GM04503 (cell line): ENCODE results near the gene SHISA5.

ENCODE experiments used
- DNase-seq: peaks from one replicate; pipeline ENCODE4 v3.0.0-alpha.2; 2012; ENCODE audit warnings: low read depth

The SHISA5 gene

DNA sequence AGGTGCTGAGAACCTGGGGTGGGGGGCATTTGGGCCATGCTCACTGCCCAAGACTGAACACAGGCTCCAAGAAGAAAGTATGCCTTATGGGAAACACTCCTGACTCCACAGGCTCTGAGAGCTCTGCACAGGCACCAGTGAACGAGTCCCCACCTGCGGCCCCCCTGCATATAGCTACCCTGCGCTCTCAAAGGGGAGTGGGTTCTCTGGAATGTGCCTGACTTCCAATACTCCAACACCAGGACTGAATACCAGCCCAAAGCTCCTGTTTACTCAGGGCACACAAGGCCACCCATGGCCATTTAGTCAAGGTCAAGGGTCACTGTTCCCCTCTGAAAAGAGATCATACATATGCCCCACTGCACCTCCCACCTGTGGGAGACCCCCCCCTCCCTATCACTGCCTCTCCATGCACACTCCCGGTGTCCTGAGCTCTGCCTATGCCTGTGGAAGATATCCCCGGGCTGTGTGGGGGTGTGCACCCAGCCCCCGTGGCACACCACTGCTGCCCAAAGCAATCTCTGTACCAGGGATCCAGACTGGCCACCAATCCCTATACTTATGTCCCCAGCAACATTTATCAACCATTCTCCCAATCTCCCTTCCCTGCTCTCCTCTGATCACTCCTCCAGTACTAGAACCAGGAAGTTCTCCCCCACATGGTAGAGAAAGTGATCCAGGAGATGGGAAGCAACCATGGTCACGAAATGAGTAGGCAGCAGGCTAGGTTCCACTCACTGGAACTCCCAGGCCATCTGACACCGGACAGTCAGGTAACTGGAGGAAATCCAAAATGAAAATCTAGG is 72.5 kb downstream of the SHISA5 start:
- no peak for DNase-seq

DNA sequence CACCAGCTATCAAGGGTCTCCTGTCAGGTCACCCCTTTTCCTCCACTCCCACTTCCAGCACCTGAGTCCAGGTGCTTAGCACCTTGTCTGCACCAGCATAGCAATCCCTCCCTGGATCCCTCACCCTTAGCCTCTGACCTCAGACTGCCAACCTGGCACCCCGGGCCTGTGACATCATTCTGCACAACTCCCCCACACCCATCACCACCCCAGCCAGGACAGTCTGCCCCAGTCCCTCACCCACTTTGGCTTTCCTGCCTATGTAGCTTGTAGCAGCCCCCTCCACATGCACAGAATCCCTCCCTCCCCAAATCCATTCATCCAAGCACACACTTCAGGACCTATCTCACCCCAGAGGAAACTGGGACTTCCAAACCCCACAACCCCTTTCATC is 73.3 kb downstream of the SHISA5 start:
- DNase-seq = no peak

DNA sequence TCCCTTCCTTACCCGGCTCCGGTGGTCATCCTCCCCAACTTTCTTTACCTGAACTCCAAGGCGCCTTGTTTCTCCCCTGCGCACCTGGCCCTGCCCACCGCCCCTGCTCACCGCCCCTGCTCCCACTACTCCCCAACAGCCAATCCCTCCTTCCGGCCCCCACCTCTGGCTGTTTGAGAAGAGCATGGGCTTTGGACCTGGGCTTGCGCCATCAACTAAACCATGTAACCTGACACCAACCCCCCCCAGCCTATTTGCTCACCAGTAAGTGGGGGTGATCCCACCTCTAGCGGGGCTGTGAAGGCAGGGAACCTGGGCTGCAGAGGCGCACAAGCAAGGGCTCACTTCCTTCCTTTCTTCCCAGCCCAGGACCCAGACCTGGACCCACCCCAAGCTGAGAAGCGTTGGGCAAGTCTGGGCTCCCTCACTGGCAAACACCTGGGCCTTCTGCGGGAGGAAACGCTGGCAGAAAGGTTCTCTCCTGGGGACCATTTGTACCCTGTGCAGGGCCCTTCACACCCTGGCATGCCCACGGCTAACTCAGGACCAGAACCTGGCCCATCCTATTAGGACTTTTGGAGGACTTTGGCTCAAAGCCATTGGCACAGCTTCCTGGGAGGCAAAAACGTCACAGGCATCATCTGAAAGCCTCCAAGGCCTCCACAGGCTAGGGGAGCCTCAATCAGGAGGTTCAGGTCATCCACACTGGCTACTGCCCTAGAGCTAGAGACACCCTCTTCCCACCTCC is 73.8 kb downstream of the SHISA5 start, which contains the start of gene PLXNB1:
Gene PLXNB1 (minus strand): TSS at position 127 of the 748 bp plus-strand sequence. CDS start 5,475 bp downstream, outside the sequence.
- no peak for DNase-seq

DNA sequence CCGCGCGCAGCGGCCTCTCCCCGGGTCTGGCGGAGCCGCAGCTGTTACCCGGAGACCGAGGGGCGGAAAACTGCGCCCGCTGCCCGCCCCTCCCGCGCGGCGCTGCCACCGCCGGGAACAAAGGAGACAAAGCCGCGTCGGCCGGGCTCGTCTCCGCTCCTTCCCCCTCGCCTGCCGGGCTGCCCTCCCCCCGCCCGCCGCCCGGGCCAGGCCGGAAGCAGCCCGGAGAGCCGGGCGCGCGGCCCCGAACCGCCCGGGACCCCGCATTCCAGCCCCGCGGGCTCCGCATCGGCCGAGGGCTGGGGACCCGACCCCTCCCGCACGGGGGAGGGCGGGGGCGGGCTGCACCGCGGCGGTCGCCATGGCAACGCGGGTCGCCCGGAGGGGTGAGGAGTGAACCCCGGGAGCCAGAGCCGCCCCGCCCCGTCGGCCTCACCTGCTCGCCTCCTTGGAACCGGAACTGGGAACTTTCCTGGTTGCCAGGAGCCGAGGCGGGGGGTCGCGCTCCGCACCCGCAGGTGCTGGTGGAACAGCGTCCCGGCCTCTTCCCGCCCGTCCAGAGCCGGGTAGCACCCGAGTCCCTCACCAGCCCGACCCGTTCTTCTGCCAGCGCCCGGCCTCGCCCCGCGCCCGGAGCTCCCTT is 74.5 kb downstream of the SHISA5 start:
- DNase-seq = no peak

DNA sequence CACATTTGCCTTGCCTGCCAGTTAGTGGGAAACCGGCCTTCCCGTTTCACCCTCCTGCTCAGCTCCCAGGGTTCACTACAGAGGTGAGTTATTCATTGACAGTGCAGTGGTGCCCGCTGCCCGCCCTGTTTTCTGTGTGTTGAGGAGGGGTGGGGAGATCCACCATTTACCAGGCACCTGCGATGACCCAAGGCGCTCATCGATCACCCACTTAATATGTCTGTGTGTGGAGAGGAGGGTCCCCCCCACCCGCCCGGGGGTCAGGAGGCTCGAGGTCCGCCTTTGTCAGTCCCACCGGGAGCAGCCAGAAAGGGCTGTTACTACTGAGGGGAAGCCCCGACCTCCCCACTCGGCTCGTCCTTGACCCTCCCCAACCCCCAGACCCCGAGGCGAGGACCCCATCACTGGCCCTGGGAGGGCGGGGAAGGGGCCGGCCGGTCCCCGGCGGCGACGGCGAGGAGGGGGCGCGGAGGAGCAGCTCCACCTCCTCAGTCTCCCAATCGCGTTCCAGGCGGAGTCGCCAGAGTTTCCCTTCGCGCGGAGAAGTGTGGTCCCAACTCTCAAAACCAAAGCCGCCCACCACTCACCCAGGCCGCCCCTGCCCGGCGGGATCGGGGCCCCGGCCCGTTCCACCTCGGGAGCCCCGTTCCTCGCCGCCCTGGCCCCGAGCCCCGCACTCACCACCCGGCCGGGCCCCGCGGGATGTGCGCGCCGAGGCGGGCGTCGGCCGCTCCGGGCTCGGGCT is 75.2 kb downstream of the SHISA5 start:
- DNase-seq = no peak

DNA sequence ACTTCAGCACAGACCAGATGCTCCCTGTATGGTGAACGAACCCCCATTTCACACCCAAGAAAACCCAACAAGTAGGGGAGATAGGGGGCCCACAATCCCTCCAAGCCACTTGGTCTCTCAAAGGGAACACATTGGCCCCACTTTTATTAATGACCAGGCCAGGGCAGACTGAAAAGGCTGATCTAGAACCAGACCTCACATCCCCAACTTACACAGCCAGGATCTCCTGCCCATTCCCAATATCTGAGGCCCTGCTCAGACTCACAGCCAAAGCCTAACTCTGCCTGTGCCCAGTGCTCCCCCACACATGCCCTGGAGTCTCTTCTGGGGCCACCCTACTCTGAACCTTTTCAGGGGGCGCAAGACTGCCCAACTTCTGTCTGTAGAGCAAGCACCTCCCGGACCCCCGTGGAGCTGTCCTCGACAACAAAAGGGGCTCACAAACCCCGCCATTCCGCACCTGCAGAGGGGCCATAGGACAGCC is 75.8 kb downstream of the SHISA5 start:
- no peak for DNase-seq

DNA sequence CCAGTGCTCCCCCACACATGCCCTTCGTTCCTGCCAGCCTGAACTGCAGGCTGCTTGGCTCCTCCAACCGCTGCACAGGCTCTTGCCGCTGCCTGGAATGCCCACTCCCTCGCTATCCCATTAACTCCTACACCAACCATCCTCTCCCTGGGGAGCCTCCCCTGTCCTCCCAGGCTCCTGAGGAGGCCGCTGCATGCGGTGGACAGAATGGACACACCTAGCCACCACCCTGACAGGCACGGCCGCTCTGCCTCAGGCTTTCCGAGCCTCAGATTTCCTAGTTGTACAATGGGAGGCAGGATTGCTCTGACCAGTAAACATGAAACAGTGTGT is 76.4 kb downstream of the SHISA5 start:
- DNase-seq = no peak

DNA sequence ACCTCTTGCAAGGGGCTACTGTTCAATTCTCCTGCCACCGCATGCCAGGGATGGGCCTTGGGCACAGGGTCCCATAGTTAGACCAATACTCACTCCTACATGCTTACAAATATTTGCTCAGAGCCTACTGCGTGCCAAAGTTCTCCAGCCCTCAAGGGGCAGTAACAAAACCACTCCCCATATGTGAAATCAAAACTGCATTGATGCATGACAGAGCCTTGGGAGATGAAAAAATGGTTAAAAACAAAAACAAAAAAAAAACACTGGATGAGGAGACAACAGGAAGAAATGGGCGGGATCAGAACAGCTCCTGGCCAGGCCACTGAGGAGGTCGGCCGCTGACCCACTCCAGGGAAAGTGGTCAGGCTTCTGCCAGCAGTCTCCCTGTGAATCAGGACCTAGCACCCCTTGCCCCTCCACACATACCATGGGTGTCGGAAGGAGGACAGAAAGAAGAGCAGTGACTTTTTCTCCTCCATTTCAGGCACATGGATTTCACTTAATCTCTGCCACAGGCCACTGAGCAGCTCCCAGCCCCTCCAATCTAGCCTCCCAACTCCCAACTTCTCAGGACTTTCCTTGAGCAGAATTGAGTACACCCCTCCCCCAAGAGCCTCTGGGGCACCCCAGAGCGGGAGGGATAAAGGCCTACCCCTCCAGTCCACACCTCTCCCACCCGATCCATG is 76.9 kb downstream of the SHISA5 start:
- no peak for DNase-seq

DNA sequence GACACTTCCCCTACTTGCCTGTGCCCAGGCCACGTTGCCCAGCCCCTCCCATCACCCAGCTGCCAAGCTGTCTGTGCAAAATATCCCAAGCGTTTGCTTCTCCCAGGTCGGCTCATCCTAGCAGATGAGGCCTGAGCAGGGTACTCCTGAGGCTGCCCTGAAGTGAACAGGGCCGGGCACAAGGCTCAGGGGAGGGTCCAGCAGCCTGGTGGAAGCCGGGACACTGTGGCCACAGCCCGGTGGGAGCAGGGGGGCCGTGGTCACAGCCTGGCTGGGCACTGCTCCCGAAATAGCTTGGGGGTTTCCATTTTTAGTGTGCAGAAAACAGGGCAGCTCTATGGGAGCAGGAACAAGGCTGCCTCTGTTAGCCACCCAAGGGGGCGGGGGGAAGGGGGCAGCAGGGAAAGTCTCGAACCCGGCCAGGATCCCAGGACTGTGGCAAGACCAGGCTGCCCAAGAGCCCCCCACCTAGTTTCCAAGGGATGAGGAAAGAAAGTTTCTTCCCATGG is 77.5 kb downstream of the SHISA5 start:
- DNase-seq = no peak

DNA sequence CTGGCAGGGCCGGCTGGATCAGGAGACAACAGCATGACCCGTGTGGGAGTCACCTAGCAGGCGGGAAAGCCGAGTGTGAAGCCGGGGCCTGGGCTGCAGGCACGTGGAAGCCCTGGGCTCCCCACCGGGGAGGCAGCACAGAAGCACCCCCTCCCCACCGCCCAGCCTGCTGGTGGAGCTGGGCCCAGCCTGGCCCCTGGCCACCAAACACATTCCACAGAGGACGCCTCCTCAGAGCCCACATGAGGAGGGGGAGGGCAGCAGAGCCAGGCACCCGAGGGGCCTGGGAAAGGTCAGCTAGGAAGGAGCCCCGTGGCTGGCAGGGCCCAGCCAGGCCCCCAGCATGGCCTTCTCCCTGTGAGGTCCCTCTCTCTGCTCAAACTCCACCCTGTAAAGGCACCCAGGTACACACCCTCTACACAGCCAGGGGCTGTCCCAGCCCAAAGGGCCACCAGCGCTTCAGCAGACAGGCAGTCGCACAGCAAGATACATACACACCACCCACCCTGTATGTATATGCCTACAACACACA is 78.6 kb downstream of the SHISA5 start:
- DNase-seq = no peak

DNA sequence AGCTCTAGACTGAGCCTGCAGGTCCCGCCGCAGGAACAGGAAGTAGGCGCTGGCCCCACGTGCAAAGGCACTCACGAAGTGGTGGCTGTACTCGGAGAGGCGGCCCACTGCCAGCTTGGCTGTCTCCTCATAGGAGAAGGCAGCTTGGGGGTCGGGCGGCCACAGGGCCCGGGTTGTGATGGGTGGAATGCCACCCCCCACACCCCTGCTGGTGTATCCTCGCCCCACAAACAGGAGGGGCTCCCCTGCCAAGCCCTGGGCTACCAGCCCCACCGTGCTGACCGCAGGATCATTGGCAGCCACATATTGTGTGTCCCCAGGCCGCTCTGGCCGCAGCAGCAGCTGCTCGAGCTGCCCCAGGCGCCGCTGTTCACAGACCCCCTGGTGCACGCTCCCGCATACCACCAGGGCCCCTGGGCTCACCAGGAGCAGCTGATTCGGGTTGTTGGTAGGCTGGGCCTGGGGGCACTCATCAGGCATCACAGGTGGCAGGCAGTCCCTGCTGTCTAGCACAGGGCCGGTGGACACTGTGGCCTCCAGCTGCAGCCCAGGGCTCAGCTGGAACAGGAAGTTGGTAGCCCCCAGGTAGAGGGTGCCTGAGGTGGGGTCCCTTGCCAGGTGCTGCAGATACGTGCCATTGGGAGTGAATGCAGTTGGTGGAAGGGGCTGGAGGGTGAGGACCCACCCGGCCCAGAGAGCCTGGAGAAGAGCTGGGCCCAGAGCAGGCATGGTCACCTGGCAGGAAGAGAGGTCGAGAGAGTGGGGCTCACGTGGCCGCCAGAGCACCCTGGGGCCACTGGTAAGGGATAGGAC is 79.9 kb downstream of the SHISA5 start:
- no peak for DNase-seq

DNA sequence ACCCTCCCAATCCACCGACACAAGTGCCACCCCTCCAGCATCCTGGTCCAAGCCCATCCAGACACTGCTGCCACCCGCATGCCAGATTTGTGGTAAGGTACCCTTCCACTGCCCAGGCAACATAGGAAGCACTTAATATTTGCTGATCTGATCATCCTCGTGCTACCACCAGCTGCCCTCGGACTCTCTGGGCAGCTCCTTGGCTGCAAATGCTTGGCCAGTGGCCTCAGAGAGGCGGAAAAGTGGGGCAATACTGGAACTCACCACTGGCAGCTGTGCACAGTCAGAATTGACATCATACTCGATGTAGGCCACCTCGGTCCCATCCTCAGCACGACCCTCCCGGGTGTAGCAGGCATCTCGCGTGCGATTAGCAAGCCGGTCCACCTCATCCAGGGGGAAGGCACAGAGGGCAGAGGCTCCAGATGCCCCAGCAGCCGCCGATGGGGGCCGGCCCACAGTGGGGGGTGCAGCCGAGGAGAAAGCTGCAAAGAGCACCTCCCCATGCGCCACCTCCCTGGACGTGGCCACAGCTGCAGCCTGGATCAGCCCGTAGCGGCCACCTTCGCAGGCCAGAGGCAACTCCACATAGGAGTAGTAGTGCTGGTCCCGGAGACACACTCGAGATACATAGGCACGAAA is 80.6 kb downstream of the SHISA5 start:
- no peak for DNase-seq

DNA sequence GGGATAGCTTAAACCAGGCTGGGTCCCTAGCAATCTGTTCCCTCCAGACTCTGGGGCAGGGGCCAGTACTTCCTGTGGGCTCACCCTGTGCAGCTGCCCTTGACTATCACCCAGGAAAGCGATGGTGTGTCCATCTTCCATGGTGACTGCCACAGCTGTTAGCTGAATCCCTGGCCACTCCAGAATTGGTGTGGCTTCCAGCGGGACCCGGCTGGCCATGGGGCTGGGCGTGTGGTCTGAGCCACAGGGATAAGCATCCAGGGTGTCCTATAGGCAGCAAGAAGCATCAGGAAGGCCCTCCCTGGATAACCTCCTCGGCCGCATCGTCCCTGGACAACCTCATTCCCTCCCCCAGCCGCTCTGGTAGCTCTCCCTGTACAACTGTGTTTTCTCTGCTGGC is 81.3 kb downstream of the SHISA5 start:
- no peak for DNase-seq

DNA sequence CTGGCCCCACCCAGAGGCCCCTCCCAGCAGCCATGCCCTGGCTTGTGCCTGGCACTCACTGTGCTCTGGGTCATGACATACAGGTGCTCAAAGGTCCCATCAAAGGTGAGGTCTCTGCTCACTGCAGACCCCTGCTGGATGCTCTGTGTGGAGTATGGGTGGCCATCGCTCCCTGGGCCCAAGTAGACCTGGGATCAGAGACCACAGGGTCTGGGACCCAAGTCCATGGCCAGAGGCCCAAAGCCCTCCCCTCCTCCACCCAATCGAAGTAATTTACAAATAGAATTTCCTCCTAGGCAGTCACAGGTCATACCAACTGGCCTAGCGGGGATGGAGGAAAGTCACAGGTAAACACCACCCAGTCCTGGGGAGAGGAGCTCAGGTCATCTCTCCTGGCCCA is 81.7 kb downstream of the SHISA5 start:
- no peak for DNase-seq

DNA sequence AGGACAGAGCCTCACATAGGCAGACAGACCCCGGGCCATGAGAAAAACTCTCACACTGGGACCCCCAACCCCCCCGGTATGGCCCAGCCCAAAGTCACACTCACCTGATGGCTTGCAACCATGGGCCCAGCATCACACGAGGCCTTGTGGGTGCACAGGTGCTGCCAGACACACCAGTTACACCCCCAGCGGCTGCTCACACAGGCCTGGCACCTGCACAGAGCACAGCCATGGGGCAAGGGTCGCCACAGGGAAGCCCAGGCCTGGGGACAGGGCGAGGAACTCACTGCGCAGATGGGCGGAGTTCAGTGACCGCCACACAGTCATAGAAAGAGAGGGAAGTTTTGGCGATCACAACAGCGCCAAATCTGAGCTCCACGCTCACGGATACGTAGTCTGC is 83.4 kb downstream of the SHISA5 start:
- no peak for DNase-seq

DNA sequence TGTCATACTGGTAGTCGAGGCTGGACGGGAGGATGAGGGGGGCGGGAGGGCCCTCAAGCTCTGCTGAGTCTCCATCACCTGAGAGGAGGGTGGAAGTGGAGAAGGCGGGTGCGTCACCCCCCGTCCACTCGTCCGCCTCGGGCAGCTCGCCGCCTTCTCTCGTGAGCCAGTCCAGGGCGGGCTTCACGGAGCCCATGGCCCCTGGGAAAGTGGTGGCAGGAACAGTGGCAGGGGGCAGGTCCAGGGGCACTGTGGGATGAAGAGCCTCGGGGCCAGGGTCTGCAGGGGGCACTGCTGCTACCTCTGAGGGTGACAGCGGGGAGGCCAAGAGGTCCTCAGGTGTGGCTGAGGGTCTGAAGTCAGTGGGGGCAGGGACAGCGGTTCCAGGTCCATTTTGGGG is 84.4 kb downstream of the SHISA5 start:
- DNase-seq = no peak

DNA sequence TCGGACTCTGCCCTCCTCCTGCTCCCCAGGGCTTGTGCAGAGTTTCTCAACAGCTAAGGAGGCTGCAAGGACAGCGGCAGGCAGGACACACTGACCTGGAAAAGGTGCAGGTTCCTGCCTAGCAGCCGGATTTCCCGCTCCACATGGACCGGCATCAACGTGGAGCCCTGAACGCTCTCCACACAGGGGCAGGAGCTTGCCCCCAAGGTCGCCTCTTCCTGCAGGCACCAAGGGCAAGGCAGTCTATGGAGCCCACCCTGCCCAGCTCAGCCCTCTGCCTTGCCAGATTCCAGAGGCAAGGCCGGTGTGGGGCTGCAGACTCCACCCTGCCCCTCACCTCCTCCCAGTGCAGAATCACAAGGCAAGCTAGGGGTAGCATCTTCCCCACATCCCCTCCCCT is 84.8 kb downstream of the SHISA5 start:
- DNase-seq = no peak

DNA sequence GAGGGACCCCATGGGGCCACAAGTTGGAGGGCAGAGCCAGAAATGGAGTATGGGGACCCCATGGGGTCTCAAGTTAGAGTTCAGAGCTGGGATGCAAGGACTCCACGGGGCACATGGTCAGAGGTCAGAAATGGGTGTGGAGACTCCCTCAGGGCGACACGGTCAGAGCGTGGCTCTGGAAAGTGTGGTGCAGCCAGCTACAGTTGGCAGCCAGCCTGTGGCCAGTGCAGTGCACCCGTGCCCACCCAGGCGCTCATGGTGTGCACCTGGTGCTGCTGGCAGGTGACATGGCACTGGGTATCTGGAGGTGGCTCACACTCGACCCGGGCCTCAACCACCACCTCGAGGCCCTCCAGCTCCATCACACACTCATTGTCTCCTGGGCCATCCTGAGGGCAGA is 85.3 kb downstream of the SHISA5 start:
- DNase-seq = no peak

DNA sequence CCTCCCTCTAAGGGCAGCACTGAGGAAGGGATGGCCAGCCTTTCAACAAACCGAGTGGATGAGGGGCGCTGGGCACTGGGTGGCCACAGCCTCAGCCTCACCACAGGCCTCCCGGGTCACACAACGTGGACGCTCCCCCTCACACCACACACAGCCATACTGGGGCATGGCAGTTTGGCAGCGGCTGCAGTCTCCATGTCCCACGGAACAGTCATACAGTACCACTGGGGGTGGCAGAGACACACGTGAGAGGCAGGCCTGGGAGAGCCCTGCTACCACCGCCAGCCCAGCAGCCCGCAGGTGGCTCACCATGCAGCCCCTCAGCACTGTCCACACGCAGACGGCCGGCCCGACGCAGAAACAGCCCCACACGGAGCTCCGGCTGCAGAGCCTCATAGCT is 85.8 kb downstream of the SHISA5 start:
- no peak for DNase-seq
